GM11168 (cell line): Measurements from ENCODE around the gene BBC3.

ENCODE experiments used
- in situ Hi-C: fragments of 300-500 bp; cut with MboI; formaldehyde crosslinking; loops from one replicate; pipeline ENCODE4 v1.12.0; 2022; ENCODE audit warnings: low sequenced_read_pairs; ENCODE audit not compliant: unreplicated experiment

BBC3 gene

GRCh38 chr19:47209319-47210179 lies 21.4 kb downstream of the BBC3 start:
- in situ Hi-C loops, result no loop called here

- in situ Hi-C loops, result loop anchor here (5.0 kb wide), 1 partner anchor 51 kb away; no protein-coding TSS in a partner anchor
These were observed 27.7 kb downstream of the BBC3 start for GRCh38 chr19:47203254-47203653.

GRCh38 chr19:47200530-47200929 lies 30.5 kb downstream of the BBC3 start:
- in situ Hi-C loops, result loop anchor here (5.0 kb wide), 1 partner anchor 48 kb away; no protein-coding TSS in a partner anchor

DNA sequence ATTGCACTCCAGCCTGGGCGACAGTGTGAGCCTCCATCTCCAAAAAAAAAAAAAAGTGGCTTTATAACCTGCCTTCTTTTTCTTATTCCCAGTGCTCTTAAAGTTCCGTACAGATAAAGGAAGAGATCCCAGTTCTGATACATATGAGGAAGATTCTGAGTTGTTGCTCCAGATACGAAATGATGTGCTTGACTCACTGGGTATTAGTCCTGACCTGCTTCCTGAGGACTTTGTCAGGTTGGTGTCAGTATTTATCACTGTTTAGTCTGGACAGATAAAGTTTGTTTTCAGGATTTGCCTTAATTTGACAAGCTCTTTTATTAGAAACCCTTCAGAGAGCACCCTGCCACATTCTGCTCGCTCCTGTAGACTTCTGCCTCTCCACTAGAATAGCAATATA lies 33.9 kb downstream of the BBC3 start:
- in situ Hi-C loops, result no loop called here

DNA sequence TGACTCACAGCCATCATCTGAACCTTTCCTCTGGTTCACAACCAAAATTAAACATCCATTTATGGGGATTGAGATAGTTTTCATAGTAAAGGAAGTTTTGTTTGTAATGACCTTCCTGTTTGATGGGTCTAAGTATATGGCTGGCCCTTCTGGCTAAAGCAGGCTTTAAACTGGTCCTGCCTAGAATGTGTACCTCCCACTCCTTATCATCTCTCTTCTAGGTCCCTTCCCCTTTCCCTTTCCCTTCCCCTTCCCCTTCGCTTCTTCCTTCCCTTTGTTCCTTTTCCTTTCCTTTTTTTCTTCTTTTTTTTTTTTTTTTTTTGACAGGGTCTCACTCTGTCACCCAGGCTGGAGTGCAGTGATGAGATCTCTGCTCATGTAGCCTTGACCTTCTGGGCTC lies 35.6 kb downstream of the BBC3 start:
- in situ Hi-C loops, result no loop called here

GRCh38 chr19:47190167-47190727 lies 40.8 kb downstream of the BBC3 start:
- in situ Hi-C loops, result no loop called here

DNA sequence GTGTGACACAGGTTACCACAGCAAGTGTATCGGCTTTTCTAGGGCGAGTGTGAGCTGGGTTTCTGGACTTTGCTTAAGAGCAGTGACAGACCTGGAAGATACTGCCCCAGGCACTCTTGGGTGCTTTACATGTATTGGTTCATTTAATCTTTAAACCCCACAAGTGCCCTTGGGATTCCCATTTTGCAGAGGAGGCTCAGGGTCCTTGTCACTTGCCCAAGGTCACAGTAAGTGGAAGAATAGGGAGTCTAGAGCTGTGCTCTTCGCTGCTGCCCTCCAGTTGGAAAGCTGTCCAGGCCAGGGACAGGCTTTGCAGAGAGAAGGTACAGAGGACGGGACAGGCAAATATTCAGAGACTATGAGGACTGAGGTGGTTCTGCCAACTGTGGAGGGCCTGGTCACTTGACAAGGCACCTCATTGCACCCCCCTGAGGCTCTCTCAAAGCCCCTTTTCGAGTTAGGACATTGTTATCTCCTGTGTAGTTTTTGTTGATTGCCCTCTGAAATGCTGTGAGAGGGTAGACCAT lies 42.4 kb downstream of the BBC3 start:
- in situ Hi-C loops, result no loop called here

DNA sequence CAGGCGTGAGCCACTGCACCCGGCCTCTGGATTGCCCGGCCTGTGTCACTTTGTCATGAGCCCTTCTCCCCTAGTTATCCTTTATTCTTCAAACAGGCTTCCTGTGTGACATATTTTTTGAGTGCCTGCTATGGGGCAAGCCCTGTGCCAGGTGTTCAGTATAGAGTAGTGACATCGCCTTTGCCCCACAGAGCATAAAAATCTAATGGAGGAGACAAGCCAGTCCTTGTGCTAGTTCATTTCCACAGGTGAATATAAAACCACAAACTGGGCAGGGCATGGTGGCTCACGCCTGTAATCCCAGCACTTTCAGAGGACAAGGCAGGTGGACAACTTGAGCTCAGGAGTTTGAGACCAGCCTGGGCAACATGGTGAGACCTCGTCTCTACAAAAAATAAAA lies 43.2 kb downstream of the BBC3 start:
- in situ Hi-C loops, result no loop called here

GRCh38 chr19:47187335-47187655 lies 43.7 kb downstream of the BBC3 start:
- in situ Hi-C loops, result no loop called here

GRCh38 chr19:47186446-47187334 lies 44.3 kb downstream of the BBC3 start:
- in situ Hi-C loops, result no loop called here

- in situ Hi-C loops, result no loop called here
These were observed 47.4 kb downstream of the BBC3 start for GRCh38 chr19:47183601-47184000.

DNA sequence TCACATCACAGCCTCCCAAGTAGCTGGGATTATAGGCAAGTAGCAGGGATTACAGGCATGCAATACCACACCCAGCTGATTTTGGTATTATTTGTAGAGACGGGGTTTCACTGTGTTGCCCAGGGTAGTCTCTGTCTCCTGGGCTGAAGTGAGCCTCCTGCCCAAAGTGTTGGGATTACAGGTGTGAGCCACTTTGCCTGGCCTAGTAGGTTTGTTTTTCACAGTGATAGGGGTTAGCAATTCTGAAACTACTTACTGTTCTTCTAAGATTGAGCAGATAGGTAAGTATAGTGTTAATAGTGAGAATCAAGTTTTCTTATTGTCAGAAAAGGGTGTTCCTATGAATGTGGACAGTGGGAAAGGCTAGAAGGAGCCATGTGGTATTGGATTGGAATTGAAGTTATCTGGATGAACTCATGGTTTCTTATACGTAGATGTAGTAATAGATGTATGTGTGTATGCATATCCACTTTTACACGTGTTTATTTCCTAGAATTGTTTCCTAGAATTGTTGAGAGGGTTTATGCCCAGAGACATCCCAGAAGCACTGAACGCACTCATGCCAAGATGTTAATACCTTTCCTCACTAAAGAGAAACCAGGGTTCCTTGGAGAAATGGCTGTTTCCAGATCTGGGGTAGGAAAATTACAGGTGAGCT lies 51.2 kb downstream of the BBC3 start:
- in situ Hi-C loops, result no loop called here

- in situ Hi-C loops, result no loop called here
These were observed 54.3 kb downstream of the BBC3 start for GRCh38 chr19:47176627-47177090.

DNA sequence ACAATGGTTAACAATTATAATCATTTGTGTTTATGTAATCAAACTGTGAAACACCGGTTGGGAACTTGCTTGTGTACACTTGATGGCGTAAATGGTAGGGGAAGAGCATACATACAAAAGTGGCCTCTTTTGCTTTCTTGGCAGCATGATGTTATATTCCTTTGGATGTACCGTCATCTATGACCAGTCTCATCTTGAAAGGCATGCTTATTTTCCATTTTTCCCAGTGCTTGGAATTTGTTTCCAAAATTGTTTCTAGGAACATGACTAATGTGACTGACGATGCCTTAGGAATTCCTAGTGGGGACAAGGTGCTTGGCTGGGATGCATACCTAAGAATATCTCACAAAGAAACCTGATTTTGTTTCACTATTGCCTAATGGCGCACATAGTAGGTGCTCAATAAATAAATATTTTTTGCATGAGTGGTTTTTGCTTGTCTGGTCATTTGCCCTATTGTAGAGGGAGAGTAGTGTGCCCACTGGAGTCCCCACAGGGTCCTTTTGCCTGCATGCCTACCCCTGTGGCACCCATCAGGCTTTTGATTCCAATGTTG lies 54.9 kb downstream of the BBC3 start:
- in situ Hi-C loops, result no loop called here

- in situ Hi-C loops, result no loop called here
These were observed 58.1 kb downstream of the BBC3 start for GRCh38 chr19:47172666-47173455.
